HEK293 (cell line): ENCODE data around the gene TSC22D2.

Experiments used
- EGR2 ChIP-seq: fragments of 450-650 bp; formaldehyde crosslinking; IDR thresholded peaks from 2 replicates; pipeline ENCODE4 v1.5.1; 2016; ENCODE audit warnings: low read depth, missing biosample characterization, missing genetic modification characterization
- INSM2 ChIP-seq: fragments of 450-650 bp; formaldehyde crosslinking; IDR thresholded peaks from 2 replicates; pipeline ENCODE4 v1.5.1; 2016; ENCODE audit warnings: missing biosample characterization, missing genetic modification characterization
- KLF16 ChIP-seq: fragments of 450-650 bp; formaldehyde crosslinking; IDR thresholded peaks from 2 replicates; pipeline ENCODE4 v1.5.1; 2017; ENCODE audit warnings: missing biosample characterization, missing genetic modification characterization
- KLF17 ChIP-seq: fragments of 450-650 bp; formaldehyde crosslinking; IDR thresholded peaks from 2 replicates; pipeline ENCODE4 v1.5.1; 2016; ENCODE audit warnings: missing biosample characterization, missing genetic modification characterization
- KLF8 ChIP-seq: fragments of 450-650 bp; formaldehyde crosslinking; IDR thresholded peaks from 2 replicates; pipeline ENCODE4 v1.5.1; 2016; ENCODE audit warnings: missing biosample characterization, missing genetic modification characterization
- MZF1 ChIP-seq: fragments of 450-650 bp; formaldehyde crosslinking; IDR thresholded peaks from 2 replicates; pipeline ENCODE4 v1.5.1; 2017; ENCODE audit warnings: missing biosample characterization, missing genetic modification characterization, borderline replicate concordance
- PATZ1 ChIP-seq: fragments of 450-650 bp; formaldehyde crosslinking; IDR thresholded peaks from 2 replicates; pipeline ENCODE4 v1.5.1; 2016; ENCODE audit warnings: missing biosample characterization, missing genetic modification characterization
- PRDM10 ChIP-seq: fragments of 450-650 bp; formaldehyde crosslinking; IDR thresholded peaks from 2 replicates; pipeline ENCODE4 v1.5.1; 2016; ENCODE audit warnings: missing biosample characterization, missing genetic modification characterization
- SCRT1 ChIP-seq: fragments of 450-650 bp; formaldehyde crosslinking; IDR thresholded peaks from 2 replicates; pipeline ENCODE4 v1.5.1; 2016; ENCODE audit warnings: missing biosample characterization, missing genetic modification characterization, borderline replicate concordance
- SP7 ChIP-seq: fragments of 450-650 bp; formaldehyde crosslinking; IDR thresholded peaks from 2 replicates; pipeline ENCODE4 v1.5.1; 2016; ENCODE audit warnings: missing biosample characterization, missing genetic modification characterization
- WT1 ChIP-seq: fragments of 450-650 bp; formaldehyde crosslinking; IDR thresholded peaks from 2 replicates; pipeline ENCODE4 v1.5.1; 2016; ENCODE audit warnings: missing biosample characterization, missing genetic modification characterization
- ZBTB7A ChIP-seq: fragments of 450-650 bp; formaldehyde crosslinking; IDR thresholded peaks from 2 replicates; pipeline ENCODE4 v1.5.1; 2016; ENCODE audit warnings: low read depth, missing biosample characterization, missing genetic modification characterization
- ZNF132 ChIP-seq: fragments of 450-650 bp; formaldehyde crosslinking; IDR thresholded peaks from 2 replicates; pipeline ENCODE4 v1.5.1; 2017; ENCODE audit warnings: missing biosample characterization, missing genetic modification characterization, borderline replicate concordance
- ZNF19 ChIP-seq: fragments of 450-650 bp; formaldehyde crosslinking; IDR thresholded peaks from 2 replicates; pipeline ENCODE4; 2016; ENCODE audit warnings: missing biosample characterization, missing genetic modification characterization, low read depth
- ZNF266 ChIP-seq: fragments of 450-650 bp; formaldehyde crosslinking; IDR thresholded peaks from 2 replicates; pipeline ENCODE4 v1.5.1; 2016; ENCODE audit warnings: missing biosample characterization, missing genetic modification characterization, low read depth
- ZNF391 ChIP-seq: fragments of 450-650 bp; formaldehyde crosslinking; IDR thresholded peaks from 2 replicates; pipeline ENCODE4 v1.5.1; 2016; ENCODE audit warnings: low read depth, missing biosample characterization, missing genetic modification characterization, borderline replicate concordance
- ZNF398 ChIP-seq: fragments of 450-650 bp; formaldehyde crosslinking; IDR thresholded peaks from 2 replicates; pipeline ENCODE4 v1.5.1; 2017; ENCODE audit warnings: missing biosample characterization, missing genetic modification characterization
- ZNF48 ChIP-seq: fragments of 450-650 bp; formaldehyde crosslinking; IDR thresholded peaks from 2 replicates; pipeline ENCODE4 v1.5.1; 2016; ENCODE audit warnings: missing biosample characterization, missing genetic modification characterization
- ZNF488 ChIP-seq: fragments of 450-650 bp; formaldehyde crosslinking; IDR thresholded peaks from 2 replicates; pipeline ENCODE4 v1.5.1; 2016; ENCODE audit warnings: missing biosample characterization, missing genetic modification characterization
- ZNF514 ChIP-seq: fragments of 450-650 bp; formaldehyde crosslinking; IDR thresholded peaks from 2 replicates; pipeline ENCODE4 v1.5.1; 2016; ENCODE audit warnings: missing biosample characterization, missing genetic modification characterization
- ZNF530 ChIP-seq: fragments of 450-650 bp; formaldehyde crosslinking; IDR thresholded peaks from 2 replicates; pipeline ENCODE4 v1.5.1; 2016; ENCODE audit warnings: low read depth, missing biosample characterization, missing genetic modification characterization
- ZNF580 ChIP-seq: fragments of 450-650 bp; formaldehyde crosslinking; IDR thresholded peaks from 2 replicates; pipeline ENCODE4 v1.5.1; 2016; ENCODE audit warnings: missing biosample characterization, missing genetic modification characterization
- ZNF585B ChIP-seq: fragments of 450-650 bp; formaldehyde crosslinking; IDR thresholded peaks from 2 replicates; pipeline ENCODE4 v1.5.1; 2016; ENCODE audit warnings: missing biosample characterization, missing genetic modification characterization
- ZNF664 ChIP-seq: fragments of 450-650 bp; formaldehyde crosslinking; IDR thresholded peaks from 2 replicates; pipeline ENCODE4 v1.5.1; 2016; ENCODE audit warnings: missing biosample characterization, missing genetic modification characterization
- ZNF677 ChIP-seq: fragments of 450-650 bp; IDR thresholded peaks from 2 replicates; pipeline ENCODE4 v1.5.0; 2018; ENCODE audit warnings: missing biosample characterization, mild to moderate bottlenecking, missing genetic modification characterization, moderate library complexity
- ZNF747 ChIP-seq: fragments of 450-650 bp; formaldehyde crosslinking; IDR thresholded peaks from 2 replicates; pipeline ENCODE4 v1.5.1; 2016; ENCODE audit warnings: missing biosample characterization, missing genetic modification characterization
- ZNF791 ChIP-seq: fragments of 450-650 bp; formaldehyde crosslinking; IDR thresholded peaks from 2 replicates; pipeline ENCODE4 v1.5.1; 2016; ENCODE audit warnings: missing biosample characterization, missing genetic modification characterization
- ZNF843 ChIP-seq: fragments of 450-650 bp; formaldehyde crosslinking; IDR thresholded peaks from 2 replicates; pipeline ENCODE4 v1.5.1; 2016; ENCODE audit warnings: missing biosample characterization, missing genetic modification characterization
- ZSCAN23 ChIP-seq: fragments of 450-650 bp; formaldehyde crosslinking; IDR thresholded peaks from 2 replicates; pipeline ENCODE4 v1.5.1; 2016; ENCODE audit warnings: missing biosample characterization, missing genetic modification characterization
- ZXDB ChIP-seq: fragments of 450-650 bp; formaldehyde crosslinking; IDR thresholded peaks from 2 replicates; pipeline ENCODE4 v1.5.1; 2016; ENCODE audit warnings: missing biosample characterization, missing genetic modification characterization

Gene TSC22D2

GRCh38 chr3:150370122-150370602 lies 37.9 kb upstream of the TSC22D2 start (continued):
- TF ChIP-seq KLF17 (no peak), ZNF132 (tag by site-specific recombination) (no peak), ZNF398 (no peak), ZNF585B (no peak), ZNF843 (no peak), ZNF266 (no peak), ZSCAN23 (tag by site-specific recombination) (no peak), PRDM10 (tag by site-specific recombination) (peak; percentile 42; the same call in 1 of the 2 replicates), ZNF747 (tag by site-specific recombination) (no peak), ZNF530 (tag by site-specific recombination) (no peak), ZNF48 (no peak), INSM2 (tag by site-specific recombination) (peak; percentile 41; the same call in 1 of the 2 replicates), ZNF514 (tag by site-specific recombination) (no peak), MZF1 (tag by site-specific recombination) (0 out of 2 replicates have a peak, but pooled peaks have one; percentile 46), ZNF677 (no peak), ZNF19 (tag by site-specific recombination) (no peak), ZNF580 (tag by site-specific recombination) (no peak), ZNF391 (tag by site-specific recombination) (no peak), ZNF664 (tag by site-specific recombination) (no peak), ZNF791 (tag by site-specific recombination) (no peak), PATZ1 (tag by site-specific recombination) (peak; percentile 45), WT1 (no peak), SCRT1 (tag by site-specific recombination) (no peak), EGR2 (no peak), ZBTB7A (tag by site-specific recombination) (no peak), KLF8 (no peak), ZXDB (tag by site-specific recombination) (peak; percentile 49; the same call in 1 of the 2 replicates), KLF16 (tag by site-specific recombination) (no peak), ZNF488 (no peak), SP7 (tag by site-specific recombination) (0 out of 2 replicates have a peak, but pooled peaks have one; percentile 24)
